Dedifferentiated amniotic fluid mesenchymal stem cell (primary cell): ENCODE measurements around the gene LIPG.
"Not testable (repeated sequence)": the region's sequence is repeated elsewhere in the genome, so short reads cannot be mapped to it uniquely, and the experiment has no call there.

Source experiments
- DNase-seq: peaks from one replicate; pipeline ENCODE4 v3.0.0-alpha.2; 2016; ENCODE audit errors: extremely low spot score

Gene LIPG

DNA sequence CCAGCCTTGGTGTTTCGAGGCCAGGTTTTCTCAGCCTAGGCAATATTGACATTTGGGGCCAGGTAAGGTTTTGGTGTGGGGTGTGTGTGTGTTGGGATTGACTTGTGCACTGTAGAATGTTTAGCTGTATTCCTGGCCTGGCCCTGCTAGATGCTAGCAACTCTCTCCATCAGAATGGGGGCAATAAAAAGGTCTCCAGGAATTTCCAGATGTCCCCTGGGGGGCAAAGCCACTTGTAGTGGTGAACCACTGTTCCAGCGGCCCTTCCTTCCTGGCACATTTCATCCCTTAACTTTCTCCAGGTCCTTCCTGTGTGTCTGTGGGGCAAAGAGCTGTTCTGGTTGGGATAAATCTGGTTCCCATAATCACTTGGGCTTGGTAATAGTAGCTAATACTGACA is 12.0 kb downstream of the LIPG start:
- no peak for DNase-seq

- DNase-seq, result not testable (repeated sequence)
Measured at GRCh38 chr18:49579041-49579440, 17.2 kb downstream of the LIPG start.

- not testable (repeated sequence) for DNase-seq
Measured at GRCh38 chr18:49579583-49579982, 17.7 kb downstream of the LIPG start.

- no peak for DNase-seq
Measured at GRCh38 chr18:49580279-49580678, 18.4 kb downstream of the LIPG start.

DNA sequence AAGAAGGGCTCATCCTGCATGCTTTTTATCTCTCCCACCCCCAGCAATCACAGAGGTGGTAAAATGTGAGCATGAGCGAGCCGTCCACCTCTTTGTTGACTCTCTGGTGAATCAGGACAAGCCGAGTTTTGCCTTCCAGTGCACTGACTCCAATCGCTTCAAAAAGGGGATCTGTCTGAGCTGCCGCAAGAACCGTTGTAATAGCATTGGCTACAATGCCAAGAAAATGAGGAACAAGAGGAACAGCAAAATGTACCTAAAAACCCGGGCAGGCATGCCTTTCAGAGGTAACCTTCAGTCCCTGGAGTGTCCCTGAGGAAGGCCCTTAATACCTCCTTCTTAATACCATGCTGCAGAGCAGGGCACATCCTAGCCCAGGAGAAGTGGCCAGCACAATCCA is 19.5 kb downstream of the LIPG start:
- DNase-seq, result no peak

DNA sequence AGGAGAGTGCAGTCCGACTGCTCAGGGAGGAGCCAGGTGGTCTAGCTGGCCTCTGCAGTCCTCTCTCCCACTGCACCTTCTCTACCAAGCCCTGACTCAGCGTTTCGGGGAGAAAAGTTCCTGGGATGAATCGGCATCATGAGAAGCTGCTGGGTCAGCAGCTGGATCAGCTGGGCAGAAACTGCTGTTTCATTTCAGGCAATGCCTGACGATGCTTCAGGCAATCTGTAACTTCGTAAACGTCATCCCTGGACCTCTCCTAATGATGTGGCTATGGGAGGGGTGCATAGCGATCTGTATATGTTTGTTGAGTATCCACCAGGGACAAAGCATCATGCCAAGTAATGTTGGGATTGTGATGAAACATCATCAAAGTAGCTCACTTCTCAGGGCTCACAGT is 20.7 kb downstream of the LIPG start:
- DNase-seq, result no peak

- no peak for DNase-seq
Measured at GRCh38 chr18:49584394-49584793, 22.5 kb downstream of the LIPG start.

DNA sequence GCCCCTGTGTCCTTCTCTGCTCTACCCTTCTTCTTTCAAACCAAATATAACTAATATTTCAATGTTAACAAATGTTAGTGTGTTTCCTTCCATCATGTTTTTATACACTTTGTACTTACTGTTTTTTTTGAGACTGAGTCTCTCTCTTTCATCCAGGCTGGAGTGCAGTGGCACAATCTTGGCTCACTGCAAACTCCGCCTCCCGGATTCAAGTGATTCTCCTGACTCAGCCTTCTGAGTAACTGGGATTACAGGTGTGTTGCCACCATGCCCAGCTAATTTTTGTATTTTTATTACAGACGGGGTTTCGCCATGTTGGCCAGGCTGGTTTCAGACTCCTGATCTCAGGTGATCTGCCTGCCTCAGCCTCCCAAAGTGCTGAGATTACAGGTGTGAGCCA is 23.1 kb downstream of the LIPG start:
- not testable (repeated sequence) for DNase-seq

- DNase-seq, result no peak
Measured at GRCh38 chr18:49585781-49586663, 24.2 kb downstream of the LIPG start.

DNA sequence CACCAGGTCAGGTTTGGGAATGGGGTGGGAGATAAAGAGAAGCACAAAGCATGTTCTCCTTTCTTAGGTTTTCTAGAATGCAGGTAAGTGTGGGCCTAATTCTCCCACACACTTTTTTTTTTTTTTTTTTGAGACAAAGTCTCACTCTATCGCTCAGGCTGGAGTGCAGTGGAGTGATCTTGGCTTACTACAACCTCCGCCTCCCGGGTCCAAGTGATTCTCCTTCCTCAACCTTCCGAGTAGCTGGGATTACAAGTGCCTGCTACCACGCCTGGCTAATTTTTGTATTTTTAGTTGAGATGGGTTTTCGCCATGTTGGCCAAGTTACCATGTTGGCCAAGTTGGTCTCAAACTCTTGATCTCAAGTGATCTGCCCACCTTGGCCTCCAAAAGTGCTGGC is 26.3 kb downstream of the LIPG start:
- no peak for DNase-seq

GRCh38 chr18:49588971-49589370 is 27.1 kb downstream of the LIPG start:
- no peak for DNase-seq

DNA sequence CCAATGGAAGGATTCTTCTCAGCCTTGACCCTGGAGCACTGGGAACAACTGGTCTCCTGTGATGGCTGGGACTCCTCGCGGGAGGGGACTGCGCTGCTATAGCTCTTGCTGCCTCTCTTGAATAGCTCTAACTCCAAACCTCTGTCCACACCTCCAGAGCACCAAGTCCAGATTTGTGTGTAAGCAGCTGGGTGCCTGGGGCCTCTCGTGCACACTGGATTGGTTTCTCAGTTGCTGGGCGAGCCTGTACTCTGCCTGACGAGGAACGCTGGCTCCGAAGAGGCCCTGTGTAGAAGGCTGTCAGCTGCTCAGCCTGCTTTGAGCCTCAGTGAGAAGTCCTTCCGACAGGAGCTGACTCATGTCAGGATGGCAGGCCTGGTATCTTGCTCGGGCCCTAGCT is 28.8 kb downstream of the LIPG start:
- DNase-seq, result no peak

GRCh38 chr18:49591271-49591670 is 29.4 kb downstream of the LIPG start:
- no peak for DNase-seq

DNA sequence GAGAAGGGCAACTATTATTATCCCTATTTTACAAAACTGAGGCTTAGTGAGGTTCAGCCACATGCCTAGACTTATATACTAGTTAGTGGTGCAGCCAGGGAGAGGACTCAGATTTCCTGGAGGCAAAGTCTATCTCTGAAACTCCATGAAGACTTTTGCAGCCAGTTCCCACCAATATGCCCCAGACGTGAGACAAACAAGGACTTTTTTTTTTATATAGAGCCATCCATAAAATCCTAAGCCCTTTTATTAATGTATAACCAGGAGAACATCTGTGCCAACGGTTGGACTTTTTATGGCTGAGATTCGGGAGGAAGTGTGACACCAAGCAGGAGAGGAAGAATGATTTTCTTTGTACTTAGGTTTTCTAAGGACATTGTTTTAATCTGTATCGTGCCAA is 29.9 kb downstream of the LIPG start:
- DNase-seq, result no peak

DNA sequence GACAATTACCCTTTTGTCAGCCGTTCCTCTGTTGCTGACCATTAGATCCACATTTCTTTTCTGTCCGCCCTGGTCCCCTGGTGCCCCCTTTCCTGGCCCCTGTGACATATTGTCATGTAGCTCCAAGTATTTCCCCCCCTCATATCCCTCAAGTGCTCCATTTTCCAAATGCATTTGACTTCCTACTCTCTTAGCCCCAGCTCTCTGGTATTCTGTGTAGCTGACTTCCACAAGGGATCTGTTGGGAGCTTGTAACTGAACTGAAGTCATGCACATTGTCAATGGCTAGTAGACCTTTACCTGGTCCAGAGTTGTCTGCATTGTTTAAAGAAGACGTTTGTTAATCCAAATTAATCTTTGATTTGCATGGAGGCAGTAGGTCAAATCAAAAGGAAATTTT is 34.8 kb downstream of the LIPG start:
- DNase-seq, result no peak

DNA sequence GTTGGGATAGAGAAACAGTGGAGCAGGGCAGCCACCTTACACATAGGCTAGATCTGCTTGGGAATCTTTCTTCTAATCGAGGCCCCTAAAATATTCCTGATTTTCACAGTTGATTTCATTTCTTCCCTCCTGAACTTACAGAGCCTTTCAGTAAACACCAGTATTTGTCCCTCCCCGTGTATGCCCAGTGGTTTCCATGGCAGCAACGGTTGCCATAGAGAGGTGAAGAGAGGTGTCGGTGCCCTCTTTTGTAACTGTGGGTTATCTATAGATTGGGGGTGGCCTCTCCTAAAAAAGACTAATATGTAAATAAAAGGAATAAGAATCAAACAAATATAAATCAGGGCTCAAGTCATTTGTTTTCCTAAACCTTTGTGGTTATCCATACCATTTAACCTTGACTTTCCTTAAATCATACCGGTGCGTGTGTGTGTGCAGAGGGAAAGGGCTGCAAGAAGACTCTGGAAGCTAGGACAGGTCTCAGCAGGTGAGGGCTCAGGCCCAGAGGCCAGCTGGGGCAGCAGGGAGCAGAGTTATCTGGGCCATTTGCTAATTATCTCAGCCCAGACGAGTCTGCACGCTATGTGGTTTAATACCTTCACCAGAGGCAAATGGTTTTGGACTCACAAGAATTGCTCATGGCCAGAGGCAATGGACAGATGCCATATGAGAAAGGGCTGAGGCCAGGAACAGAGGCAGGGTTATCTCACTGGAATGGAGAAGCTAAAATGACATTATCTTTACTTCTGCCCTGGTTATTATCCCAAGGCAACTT is 35.5 kb downstream of the LIPG start:
- no peak for DNase-seq

GRCh38 chr18:49601211-49601610 is 39.4 kb downstream of the LIPG start:
- DNase-seq, result no peak

GRCh38 chr18:49608366-49609255 is 46.8 kb downstream of the LIPG start:
- no peak for DNase-seq

DNA sequence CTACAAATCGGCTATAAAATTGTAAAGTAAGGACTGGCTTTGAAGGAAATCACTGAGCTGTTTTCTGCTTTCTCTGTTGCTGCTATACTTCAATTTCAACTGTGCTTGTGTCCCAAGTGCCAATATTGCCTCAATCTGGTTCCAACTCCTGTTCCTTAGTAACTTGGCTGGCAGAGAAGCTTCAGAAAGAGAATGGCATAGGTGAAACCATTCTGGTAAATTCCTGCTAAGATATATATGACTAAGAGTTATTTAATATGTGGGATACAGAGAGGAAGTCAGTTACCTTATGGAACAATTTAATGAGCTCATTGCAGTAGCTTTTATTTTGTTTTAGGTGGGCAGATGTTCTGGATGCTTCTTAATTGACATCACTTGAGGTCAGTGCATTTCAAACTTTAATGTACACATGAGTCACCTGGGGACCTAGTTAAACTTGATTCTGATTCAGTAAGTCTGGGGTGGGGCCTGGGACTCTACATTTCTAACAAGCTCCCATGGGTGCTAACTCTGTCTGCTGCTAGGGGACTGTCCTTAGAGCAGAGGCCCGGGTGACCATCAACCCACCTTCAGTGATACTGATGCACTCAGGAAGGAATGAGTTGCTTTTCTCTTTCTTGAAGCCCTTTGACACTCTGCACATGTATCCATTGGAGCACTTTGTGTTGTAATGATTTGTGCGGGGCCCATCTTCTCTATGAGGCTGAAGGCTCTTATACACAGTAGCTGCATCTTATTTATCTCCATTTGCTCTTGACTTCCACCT is 47.6 kb downstream of the LIPG start:
- no peak for DNase-seq

DNA sequence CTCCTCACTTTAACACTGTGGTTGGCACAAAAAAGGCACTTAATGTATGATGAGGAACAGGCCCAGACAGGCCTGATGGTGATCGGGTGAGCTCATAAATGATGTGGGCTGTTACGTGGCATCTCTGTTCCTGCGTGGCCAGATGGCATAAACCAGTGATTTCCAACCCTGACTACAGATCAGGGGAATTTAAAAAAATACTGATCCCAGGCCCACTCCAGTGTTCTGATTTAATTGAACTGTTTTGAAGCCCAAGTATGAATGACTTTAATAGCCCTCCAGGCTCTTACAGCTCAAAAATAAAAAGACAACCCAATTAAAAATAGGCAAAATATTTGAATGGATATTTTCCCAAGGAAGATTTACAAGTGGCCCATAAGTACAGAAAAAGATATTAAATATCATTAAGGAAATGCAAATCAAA is 48.2 kb downstream of the LIPG start:
- DNase-seq, result no peak

DNA sequence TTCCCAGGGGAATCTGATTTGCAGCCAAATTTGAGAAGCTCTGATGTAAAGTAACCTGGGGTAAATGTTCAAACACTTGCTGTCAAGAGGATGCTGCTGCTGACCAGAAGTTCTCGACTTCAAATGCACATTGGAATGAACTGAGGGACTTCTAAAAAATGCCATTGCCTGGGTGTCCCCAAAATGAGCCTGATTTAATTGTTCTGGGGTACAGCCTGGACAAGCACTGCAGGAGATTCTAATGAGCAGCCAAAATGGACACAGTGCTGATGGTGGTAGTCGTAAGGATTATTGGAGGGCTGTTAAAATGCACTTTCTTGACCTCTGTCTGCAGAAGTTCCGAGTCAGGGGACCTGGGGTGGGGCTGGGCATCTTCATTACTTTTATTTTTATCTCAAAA is 49.5 kb downstream of the LIPG start:
- DNase-seq, result no peak
